ENCODE results near the gene FMO3.

Gene FMO3

DNA sequence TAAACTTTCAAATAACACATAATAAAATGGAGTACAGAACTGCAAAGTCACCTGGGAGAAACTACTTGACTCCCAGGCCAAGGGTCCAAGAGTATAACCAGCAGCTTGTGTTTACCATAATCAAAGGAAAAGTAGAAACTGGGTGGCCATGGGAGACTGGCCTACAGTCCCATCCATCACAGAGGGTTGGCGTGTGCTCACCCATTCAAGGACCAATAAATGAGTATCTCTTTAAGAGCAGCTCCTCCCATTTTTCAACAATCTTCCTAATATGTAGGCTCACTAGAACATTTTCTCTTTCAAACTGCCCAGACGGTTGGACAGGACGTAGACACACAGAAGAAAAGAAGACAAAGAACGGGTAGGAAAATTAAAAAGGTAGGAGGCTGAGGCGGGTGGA, at the start of gene FMO3:
Gene FMO3 (plus strand): TSS at position 302 of the 400 bp plus-strand sequence. CDS start 1,754 bp downstream, outside the sequence.
- no peak for FAIRE-seq

DNA sequence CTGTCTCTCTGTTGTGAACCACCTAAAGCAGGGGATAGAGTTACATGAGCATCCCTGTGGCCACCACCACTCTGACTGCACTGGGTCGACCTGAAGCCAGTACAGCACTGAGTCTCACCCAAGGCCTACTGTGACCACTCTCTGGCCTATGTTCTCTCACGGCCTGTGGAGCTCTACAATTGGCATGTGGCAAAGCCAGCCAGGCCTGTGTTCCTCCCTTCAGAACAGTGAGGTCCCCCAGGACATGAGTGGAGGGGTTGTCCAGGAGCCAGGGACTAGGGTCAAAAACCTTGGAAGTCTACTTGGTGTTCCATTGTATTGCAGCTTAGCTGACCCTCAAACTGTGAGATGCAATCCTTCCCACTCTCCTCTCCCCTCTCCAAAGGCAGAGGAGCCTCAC, 42.7 kb upstream of the FMO3 start:
- FAIRE-seq: no peak

DNA sequence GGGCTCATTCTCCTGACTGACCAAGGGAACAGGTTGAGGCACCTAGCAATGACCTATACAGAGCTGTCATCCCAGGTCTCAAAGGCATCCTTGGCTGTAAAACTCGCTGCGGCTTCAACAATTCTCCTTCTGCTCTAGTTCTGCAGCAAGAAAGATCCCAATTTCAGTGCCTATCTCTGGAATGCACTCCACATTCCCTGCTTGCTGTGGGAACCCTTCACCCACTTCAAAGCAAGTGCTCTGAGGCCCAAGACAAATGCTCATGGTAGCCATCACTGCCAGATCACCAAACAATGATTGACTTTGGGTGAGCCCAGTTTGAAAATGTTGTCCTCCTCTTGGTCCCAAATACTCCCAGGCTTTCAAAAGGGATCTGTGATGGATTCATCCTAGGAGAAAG, 37.7 kb upstream of the FMO3 start:
- FAIRE-seq: no peak

- FAIRE-seq: no peak
Observed at GRCh38 chr1:171055966-171056643, 34.6 kb upstream of the FMO3 start.

- no peak for FAIRE-seq
Observed at GRCh38 chr1:171061425-171062143, 29.1 kb upstream of the FMO3 start.

- FAIRE-seq: no peak
Observed at GRCh38 chr1:171062902-171063301, 27.8 kb upstream of the FMO3 start.

DNA sequence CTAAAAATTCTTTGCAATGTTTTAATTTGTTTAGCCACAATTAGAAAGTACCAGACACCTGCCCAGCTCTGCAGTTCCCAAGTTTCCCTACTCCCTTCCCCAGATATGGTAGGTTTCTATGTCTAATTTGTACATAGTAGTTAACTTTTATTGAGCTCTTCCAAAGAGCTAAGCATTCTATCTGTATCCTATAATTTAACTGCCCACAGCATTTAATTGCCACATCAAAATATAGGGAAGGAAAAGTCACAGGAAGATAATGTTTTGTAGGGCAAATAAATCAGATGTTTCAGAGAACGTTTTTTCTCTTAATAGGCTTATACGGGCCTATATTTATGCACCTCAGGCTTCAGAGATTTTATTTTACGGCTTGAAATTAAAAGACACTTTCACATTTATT, 15.7 kb upstream of the FMO3 start:
- no peak for FAIRE-seq

DNA sequence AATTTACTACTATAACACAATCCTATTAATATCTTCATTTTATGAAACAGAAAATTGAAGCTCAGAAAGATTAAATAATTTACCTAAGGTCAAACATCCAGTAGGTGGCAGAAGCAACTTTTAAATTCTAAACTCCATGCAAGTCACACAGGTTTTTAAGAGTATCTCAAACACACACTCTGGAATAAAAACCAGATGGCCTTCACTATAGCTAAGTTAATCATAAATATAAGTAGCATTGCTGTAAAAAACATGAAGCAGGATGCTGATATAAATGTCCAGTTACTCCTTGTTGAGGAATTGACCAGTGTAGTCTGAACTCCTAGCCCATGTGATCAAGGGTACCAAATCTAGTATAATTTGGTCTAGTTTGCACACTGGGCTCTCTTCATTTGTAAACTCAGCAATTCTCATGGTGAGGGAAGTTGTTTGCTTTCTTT, 9.4 kb upstream of the FMO3 start:
- peak; percentile 98 for FAIRE-seq

DNA sequence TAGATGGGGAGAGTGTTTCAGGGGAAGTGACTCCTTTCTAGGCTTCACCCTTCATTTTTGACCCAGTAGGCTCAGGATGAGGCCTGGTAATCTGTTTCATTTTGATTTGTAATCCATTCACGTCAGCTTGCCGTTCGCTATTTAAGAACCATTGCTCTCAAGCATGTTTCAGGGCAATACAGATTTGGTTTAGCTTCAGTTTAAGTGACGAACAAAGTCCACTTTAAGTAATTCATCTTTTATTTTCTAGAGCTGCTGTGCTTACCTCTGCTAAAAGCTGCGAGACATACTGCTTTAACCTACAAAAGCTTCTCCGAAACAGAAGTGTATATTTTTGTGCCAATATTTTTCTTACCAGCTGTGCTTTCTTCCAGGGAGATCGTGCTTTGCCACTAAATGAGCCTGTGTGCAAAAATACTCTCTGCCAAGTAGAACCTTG, 8.9 kb upstream of the FMO3 start:
- no peak for FAIRE-seq

DNA sequence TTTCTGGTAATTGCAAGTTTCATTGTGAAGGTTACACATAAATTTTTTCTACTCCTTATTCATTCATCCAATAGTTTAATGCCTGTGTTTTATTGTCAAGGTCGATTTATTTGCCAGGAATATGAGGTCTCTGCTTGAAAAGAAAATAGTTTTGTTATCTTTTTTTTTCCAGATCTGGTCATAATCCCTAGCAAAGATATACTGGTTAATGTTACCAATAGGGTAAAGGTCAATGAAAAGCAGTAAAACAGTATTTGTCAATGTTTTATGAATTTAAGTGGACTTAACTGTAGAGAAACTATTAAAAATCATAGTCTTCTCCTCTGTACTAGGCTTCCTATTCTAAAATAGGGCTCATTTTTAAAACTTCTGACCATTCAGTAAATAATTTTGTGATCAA, 8.1 kb upstream of the FMO3 start:
- no peak for FAIRE-seq

- FAIRE-seq: no peak
Observed at GRCh38 chr1:171083222-171083621, 7.5 kb upstream of the FMO3 start.

GRCh38 chr1:171084091-171084490, 6.6 kb upstream of the FMO3 start:
- FAIRE-seq: no peak

DNA sequence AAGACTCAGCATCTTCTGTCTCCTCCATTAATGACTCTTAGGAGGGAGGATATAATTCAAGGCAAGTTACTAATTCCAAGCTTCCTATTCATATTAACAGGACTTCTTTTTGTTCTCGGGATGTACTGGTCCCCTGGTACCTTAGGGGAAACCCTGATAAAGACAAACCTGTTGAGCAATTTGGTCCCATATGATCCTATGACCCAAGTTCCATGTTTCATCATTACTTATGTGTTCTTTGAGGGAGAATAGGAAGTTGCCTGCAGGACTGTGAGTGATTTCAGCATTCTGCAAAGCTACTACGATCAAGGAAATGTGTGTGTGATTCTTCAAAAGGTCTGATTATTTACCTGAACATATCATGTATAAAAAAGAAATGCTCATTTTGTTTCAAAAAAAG, 5.8 kb upstream of the FMO3 start:
- FAIRE-seq: no peak

DNA sequence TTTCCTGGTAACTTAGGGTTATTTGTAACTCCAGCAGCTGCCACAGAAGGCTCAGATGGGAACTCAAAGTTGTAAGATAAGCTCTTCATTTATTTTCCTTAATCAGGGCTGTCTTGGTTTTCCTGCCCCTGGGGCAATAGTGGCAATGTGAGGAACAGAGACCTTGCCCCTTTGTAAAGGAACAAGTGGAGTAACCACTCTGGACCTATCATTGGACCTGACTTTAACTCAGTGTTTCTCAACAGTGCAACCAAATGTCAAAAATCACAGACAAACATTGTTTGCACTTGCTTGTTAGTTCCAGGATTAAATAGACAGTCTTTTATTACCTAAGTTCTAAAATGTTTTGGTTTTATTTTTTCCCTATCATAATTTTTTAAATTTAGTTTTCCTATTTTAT, 2.8 kb upstream of the FMO3 start:
- FAIRE-seq: no peak

- FAIRE-seq: no peak
Observed at GRCh38 chr1:171103862-171104261, 13.2 kb downstream of the FMO3 start.

GRCh38 chr1:171107262-171107940, 16.7 kb downstream of the FMO3 start:
- no peak for FAIRE-seq

GRCh38 chr1:171107969-171108368, 17.3 kb downstream of the FMO3 start:
- no peak for FAIRE-seq

DNA sequence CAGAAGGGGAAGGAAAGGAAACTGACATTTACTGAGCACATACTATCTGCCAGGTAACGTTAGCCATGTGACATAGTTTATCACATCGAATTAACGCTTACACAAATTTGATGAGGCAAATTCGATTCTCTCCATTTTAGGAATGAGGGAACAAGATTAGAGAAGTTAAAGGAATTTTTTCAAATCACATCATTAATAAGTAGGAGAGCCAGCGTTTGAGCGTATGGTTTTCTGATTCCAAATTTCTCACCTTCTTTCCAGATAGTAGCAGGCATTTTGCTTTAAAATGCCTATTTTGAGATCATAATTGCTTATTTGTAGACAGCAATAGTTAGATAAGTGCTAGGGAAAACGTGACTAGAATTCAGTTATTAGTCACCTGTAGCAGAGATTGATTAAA, 19.3 kb downstream of the FMO3 start:
- no peak for FAIRE-seq

DNA sequence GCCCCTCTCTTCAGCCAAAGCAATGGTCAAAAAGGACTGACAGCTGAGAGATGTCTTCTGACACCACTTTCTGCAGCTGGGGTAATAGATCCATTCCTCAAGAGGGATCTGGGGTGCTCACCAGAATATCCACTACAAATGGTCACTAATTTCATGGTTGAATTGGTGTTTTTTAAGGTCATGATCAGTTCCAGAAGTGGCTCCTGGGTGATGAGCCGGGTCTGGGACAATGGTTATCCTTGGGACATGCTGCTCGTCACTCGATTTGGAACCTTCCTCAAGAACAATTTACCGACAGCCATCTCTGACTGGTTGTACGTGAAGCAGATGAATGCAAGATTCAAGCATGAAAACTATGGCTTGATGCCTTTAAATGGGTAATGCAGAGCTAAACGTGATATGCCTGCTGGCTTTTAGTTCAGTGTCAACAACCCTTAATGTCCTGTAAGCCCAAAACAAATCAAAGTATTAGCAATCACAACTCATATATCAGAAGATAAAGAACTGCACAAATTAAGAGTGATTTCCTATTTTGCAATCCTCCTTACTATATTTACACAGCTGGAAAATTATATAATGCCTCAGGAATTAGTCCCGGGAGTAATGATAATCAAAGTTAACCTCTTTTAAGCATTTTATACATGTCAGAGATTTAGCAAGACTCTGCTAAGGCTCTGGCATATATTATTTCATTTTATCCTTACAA, 20.1 kb downstream of the FMO3 start:
- FAIRE-seq: no peak

GRCh38 chr1:171112119-171112518, 21.4 kb downstream of the FMO3 start:
- no peak for FAIRE-seq

DNA sequence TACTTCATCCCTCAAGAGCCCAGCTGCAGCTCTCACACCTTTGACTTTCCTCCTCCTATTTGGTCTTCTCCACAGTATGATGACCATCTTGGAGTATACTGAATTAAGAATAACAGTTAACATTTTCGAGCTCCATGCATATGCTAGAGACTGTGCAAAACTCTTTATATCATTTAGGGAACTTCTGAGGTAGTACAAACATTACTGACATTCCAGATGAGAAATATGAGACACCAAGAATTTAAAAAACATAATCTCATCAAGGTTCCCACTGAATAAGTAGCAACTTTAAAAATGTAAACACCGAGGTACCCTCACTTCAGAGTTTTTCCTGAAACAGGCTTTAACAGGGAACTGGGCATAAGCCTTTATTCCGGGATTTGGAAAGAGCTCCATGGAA, 22.7 kb downstream of the FMO3 start:
- no peak for FAIRE-seq

DNA sequence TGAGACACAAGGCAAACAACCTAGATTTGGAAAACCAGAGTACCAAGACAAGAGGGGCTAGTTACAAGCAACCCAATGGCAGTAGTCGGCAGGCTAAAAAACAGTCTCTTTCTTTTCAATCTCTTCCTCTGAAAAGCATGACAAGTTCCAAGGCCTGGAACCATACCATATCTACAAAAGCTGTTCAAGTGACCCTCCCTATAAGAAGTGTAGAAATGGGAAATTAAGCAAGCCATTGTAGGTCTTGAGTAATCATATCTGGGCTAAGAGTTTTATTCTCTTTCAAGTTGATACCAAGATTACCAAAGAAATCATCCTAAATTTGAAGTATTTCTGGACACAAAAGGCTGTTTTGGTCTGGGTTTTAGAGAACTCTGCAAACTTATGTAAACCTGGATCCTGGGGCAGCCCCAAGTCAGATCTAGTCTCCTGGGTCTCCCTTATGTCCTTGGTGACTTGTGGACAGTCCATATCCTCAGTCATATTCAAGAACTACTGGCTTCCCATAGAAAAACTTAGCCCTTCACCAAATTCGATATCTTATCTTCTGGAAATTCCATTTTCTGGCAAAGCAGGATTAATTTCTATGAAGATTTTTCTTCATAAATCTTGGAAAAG, 24.7 kb downstream of the FMO3 start:
- no peak for FAIRE-seq

- FAIRE-seq: no peak
Observed at GRCh38 chr1:171116676-171117075, 26.0 kb downstream of the FMO3 start.

Measured in A204.1 (cell line).